Measurements from ENCODE around the gene QKI. TPM values are rescaled to one million over a fixed set of nuclear protein-coding genes. Genes with fewer than 3 reads are reported as not detected.
A peak's percentile ranks its signal among the peaks of the same experiment; 100 is the strongest.
"Not testable (repeated sequence)": the region's sequence is repeated elsewhere in the genome, so short reads cannot be mapped to it uniquely, and the experiment has no call there.

QKI gene
- total RNA-seq, 1 donor from 2014 or later, result 267 TPM

GRCh38 chr6:163437466-163437865 is 22.9 kb downstream of the QKI start:
- no peak for DNase-seq (ENCODE audit: low read depth, low spot score)
- H3K27me3 Mint-ChIP-seq (ENCODE audit: low read depth), result no peaks in the 10 kb centered on the region
- H3K9me3 Mint-ChIP-seq, result no peaks in the 10 kb centered on the region
- no peak for TF ChIP-seq CTCF (conservative IDR thresholded peaks at IDR 0.05)
- H3K4me1 Mint-ChIP-seq, result peaks cover 56% of the 10 kb centered on the region
- no peak overlapping the region for H3K27ac Mint-ChIP-seq (ENCODE audit: unreplicated experiment)
- no peak overlapping the region for H3K4me3 Mint-ChIP-seq
- H3K36me3 Mint-ChIP-seq (ENCODE audit: low read depth), result no peaks in the 10 kb centered on the region

GRCh38 chr6:163438298-163438939 is 23.9 kb downstream of the QKI start:
- Mint-ChIP-seq H3K9me3 (no peaks in the 10 kb centered on the region), H3K36me3 (ENCODE audit: low read depth) (no peaks in the 10 kb centered on the region), H3K4me3 (no peak overlapping the region), H3K4me1 (peaks cover 51% of the 10 kb centered on the region), H3K27ac (ENCODE audit: unreplicated experiment) (no peak overlapping the region), H3K27me3 (ENCODE audit: low read depth) (no peaks in the 10 kb centered on the region)
- no peak for DNase-seq (ENCODE audit: low read depth, low spot score)
- TF ChIP-seq CTCF (conservative IDR thresholded peaks at IDR 0.05), result no peak

- TF ChIP-seq CTCF (conservative IDR thresholded peaks at IDR 0.05), result no peak
- H3K36me3 Mint-ChIP-seq (ENCODE audit: low read depth), result no peaks in the 10 kb centered on the region
- H3K4me1 Mint-ChIP-seq, result peaks cover 54% of the 10 kb centered on the region
- DNase-seq (ENCODE audit: low read depth, low spot score), result no peak
- no peak overlapping the region for H3K4me3 Mint-ChIP-seq
- no peak overlapping the region for H3K27ac Mint-ChIP-seq (ENCODE audit: unreplicated experiment)
- H3K27me3 Mint-ChIP-seq (ENCODE audit: low read depth), result no peaks in the 10 kb centered on the region
- no peaks in the 10 kb centered on the region for H3K9me3 Mint-ChIP-seq
Measured at GRCh38 chr6:163438940-163439335, 24.4 kb downstream of the QKI start.

GRCh38 chr6:163439390-163439789 is 24.9 kb downstream of the QKI start:
- H3K4me3 Mint-ChIP-seq; H3K27ac Mint-ChIP-seq (ENCODE audit: unreplicated experiment); H3K27me3 Mint-ChIP-seq (ENCODE audit: low read depth); DNase-seq (ENCODE audit: low read depth, low spot score); H3K9me3 Mint-ChIP-seq; H3K36me3 Mint-ChIP-seq (ENCODE audit: low read depth): not testable (repeated sequence)
- H3K4me1 Mint-ChIP-seq, result peaks cover 55% of the 10 kb centered on the region

GRCh38 chr6:163439997-163440396 is 25.5 kb downstream of the QKI start:
- no peak overlapping the region for H3K27ac Mint-ChIP-seq (ENCODE audit: unreplicated experiment)
- peaks cover 54% of the 10 kb centered on the region for H3K4me1 Mint-ChIP-seq
- DNase-seq (ENCODE audit: low read depth, low spot score), result no peak
- no peak for TF ChIP-seq CTCF (conservative IDR thresholded peaks at IDR 0.05)
- H3K9me3 Mint-ChIP-seq, result no peaks in the 10 kb centered on the region
- H3K4me3 Mint-ChIP-seq, result no peak overlapping the region
- H3K27me3 Mint-ChIP-seq (ENCODE audit: low read depth), result no peaks in the 10 kb centered on the region
- peaks cover 2% of the 10 kb centered on the region for H3K36me3 Mint-ChIP-seq (ENCODE audit: low read depth)

- no peaks in the 10 kb centered on the region for H3K9me3 Mint-ChIP-seq
Measured at GRCh38 chr6:163442336-163442735, 27.8 kb downstream of the QKI start.

More at GRCh38 chr6:163442336-163442735, 27.8 kb downstream of the QKI start:
- Mint-ChIP-seq H3K36me3 (ENCODE audit: low read depth) (peaks cover 2% of the 10 kb centered on the region), H3K4me3 (no peak overlapping the region), H3K27me3 (ENCODE audit: low read depth) (no peaks in the 10 kb centered on the region), H3K27ac (ENCODE audit: unreplicated experiment) (peak overlapping the region; percentile 21), H3K4me1 (peaks cover 52% of the 10 kb centered on the region)
- no peak for DNase-seq (ENCODE audit: low read depth, low spot score)
- no peak for TF ChIP-seq CTCF (conservative IDR thresholded peaks at IDR 0.05)
